ENCODE data around the gene TRIM44. TPM values are rescaled to one million over a fixed set of nuclear protein-coding genes. Genes with fewer than 3 reads are reported as not detected.
"Not testable (repeated sequence)": the region's sequence is repeated elsewhere in the genome, so short reads cannot be mapped to it uniquely, and the experiment has no call there.

The TRIM44 gene
- total RNA-seq, 6 experiments from 2014 or later = 56.7 to 65.0 (median 60.1) TPM

DNA sequence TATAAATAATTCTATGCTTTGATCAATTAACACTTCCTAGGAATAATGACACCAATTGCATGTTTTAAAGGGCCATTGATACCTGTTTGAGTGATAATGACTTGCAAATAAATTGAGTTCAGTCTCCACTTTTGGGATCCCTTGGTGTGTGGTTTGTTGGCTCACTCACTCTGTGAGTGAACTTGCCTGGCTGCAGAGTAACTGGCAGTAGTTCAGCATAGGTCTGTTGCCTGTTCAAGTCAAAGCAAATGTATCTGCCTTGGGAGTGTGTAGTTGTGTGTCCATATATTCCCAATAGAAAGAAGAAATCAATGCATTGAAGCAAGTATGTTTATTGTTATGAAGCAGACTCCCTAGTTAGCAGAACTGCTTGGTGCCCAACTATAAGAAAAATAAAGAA is 49.3 kb downstream of the TRIM44 start:
- Mint-ChIP-seq H3K4me1 (ENCODE audit: low read depth) (peaks cover 17% of the 10 kb centered on the region), H3K27ac (no peak overlapping the region), H3K4me3 (no peak overlapping the region), H3K36me3 (ENCODE audit: low read depth) (no peaks in the 10 kb centered on the region), H3K27me3 (ENCODE audit: insufficient read depth) (no peaks in the 10 kb centered on the region), H3K9me3 (no peaks in the 10 kb centered on the region)
- no peak for DNase-seq
- TF ChIP-seq, protein P1, sequence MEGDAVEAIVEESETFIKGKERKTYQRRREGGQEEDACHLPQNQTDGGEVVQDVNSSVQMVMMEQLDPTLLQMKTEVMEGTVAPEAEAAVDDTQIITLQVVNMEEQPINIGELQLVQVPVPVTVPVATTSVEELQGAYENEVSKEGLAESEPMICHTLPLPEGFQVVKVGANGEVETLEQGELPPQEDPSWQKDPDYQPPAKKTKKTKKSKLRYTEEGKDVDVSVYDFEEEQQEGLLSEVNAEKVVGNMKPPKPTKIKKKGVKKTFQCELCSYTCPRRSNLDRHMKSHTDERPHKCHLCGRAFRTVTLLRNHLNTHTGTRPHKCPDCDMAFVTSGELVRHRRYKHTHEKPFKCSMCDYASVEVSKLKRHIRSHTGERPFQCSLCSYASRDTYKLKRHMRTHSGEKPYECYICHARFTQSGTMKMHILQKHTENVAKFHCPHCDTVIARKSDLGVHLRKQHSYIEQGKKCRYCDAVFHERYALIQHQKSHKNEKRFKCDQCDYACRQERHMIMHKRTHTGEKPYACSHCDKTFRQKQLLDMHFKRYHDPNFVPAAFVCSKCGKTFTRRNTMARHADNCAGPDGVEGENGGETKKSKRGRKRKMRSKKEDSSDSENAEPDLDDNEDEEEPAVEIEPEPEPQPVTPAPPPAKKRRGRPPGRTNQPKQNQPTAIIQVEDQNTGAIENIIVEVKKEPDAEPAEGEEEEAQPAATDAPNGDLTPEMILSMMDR (IDR thresholded peaks at IDR 0.05) = no peak

GRCh38 chr11:35712533-35712932 is 50.0 kb downstream of the TRIM44 start:
- no peak for DNase-seq
- Mint-ChIP-seq H3K4me3 (no peak overlapping the region), H3K27me3 (ENCODE audit: insufficient read depth) (no peaks in the 10 kb centered on the region), H3K4me1 (ENCODE audit: low read depth) (peaks cover 17% of the 10 kb centered on the region), H3K9me3 (no peaks in the 10 kb centered on the region), H3K36me3 (ENCODE audit: low read depth) (no peaks in the 10 kb centered on the region), H3K27ac (no peak overlapping the region)
- TF ChIP-seq, protein P1 (IDR thresholded peaks at IDR 0.05) = no peak

DNA sequence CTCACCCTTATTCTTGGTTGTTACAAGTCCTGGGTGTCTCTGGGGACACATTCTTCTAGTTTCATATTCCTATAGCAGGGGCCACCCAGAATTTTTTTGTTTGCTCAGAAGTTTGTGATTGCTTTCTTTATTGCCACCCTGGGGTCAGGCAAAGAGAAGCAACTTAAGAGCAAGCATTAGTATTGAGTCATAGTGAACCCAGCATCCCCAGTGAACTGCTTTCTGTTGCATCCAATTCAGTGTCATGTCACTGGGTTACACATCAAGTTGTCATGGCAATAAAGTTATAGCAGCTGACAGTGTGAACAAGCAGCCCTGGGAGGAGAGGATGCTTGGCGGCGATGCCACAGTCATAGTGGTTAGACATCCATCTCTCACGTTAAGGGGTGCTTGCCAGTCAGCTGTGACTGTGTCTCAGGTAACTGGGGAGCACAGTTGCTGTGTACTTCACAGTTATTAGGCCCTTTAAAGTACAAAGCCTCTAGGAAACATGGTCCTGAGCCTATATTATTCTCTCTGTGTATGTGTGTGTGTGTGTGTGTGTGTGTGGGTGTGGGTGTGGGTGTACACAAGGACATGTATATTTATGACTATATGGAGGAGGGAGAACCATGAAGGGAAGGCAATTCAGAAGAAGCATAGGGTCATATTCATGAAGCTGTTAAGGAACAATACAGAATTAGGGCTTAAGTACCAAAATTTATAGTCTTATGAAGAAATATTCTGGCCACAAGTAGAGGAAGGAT is 52.5 kb downstream of the TRIM44 start:
- Mint-ChIP-seq H3K36me3 (ENCODE audit: low read depth) (no peaks in the 10 kb centered on the region), H3K27ac (peak overlapping the region; percentile 20; the same call in 1 of the 2 replicates), H3K27me3 (ENCODE audit: insufficient read depth) (no peaks in the 10 kb centered on the region), H3K9me3 (no peaks in the 10 kb centered on the region), H3K4me3 (no peak overlapping the region), H3K4me1 (ENCODE audit: low read depth) (peaks cover 17% of the 10 kb centered on the region)
- TF ChIP-seq, protein P1 (IDR thresholded peaks at IDR 0.05) = no peak
- peak; percentile 62 for DNase-seq

GRCh38 chr11:35715677-35716076 is 53.1 kb downstream of the TRIM44 start:
- H3K4me1 Mint-ChIP-seq (ENCODE audit: low read depth) = peaks cover 15% of the 10 kb centered on the region
- not testable (repeated sequence) for H3K4me3 Mint-ChIP-seq; H3K9me3 Mint-ChIP-seq; H3K36me3 Mint-ChIP-seq (ENCODE audit: low read depth); H3K27me3 Mint-ChIP-seq (ENCODE audit: insufficient read depth); H3K27ac Mint-ChIP-seq; DNase-seq

DNA sequence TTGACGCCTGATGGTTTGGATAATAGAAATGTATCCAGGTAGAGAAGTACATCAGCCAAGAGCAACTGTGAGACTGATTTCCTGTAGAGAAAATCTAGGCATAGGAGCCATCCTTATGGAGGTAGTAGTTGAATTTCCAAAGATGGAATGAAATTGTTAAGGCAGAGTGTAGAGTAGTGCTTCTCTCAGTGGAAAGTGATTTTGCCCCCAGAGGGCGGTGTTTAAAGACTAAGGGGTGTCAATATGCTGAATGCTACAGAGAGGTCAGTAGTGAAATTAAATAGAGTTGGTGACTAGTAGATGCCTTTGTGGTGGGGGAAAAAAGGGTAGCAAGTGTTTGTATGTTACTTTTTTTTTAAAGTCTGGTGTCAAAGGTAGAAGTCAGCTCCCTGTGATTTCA is 54.5 kb downstream of the TRIM44 start:
- TF ChIP-seq, protein P1 (IDR thresholded peaks at IDR 0.05) = peak; percentile 36; the same call in 1 of the 2 replicates
- H3K4me3 Mint-ChIP-seq = no peak overlapping the region
- no peak overlapping the region for H3K27ac Mint-ChIP-seq
- H3K4me1 Mint-ChIP-seq (ENCODE audit: low read depth) = peaks cover 10% of the 10 kb centered on the region
- H3K36me3 Mint-ChIP-seq (ENCODE audit: low read depth) = peaks cover 4% of the 10 kb centered on the region; the same call in 1 of the 2 replicates
- no peaks in the 10 kb centered on the region for H3K27me3 Mint-ChIP-seq (ENCODE audit: insufficient read depth)
- no peaks in the 10 kb centered on the region for H3K9me3 Mint-ChIP-seq
- DNase-seq = no peak

DNA sequence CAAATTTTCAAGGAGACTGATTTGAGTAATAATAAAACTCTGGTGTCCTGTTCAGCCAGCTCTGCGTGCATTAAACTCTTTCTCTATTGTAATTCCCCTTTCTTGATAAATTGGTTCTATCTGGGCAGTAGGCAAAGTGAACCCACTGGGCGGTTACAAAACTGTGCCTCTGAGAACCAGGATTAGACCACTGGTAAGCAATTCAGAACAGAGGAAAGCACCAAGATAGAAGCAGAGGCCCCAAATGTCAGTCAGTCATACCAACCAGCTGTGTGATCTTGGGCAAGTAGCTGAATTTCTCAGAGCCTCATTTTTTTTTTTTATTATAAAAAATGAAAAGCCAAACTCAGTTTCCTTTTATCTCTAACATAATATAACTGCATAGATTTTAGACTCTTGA is 54.9 kb downstream of the TRIM44 start:
- Mint-ChIP-seq H3K27ac (no peak overlapping the region), H3K27me3 (ENCODE audit: insufficient read depth) (no peaks in the 10 kb centered on the region), H3K4me1 (ENCODE audit: low read depth) (peaks cover 10% of the 10 kb centered on the region), H3K36me3 (ENCODE audit: low read depth) (peaks cover 5% of the 10 kb centered on the region; the same call in 1 of the 2 replicates), H3K9me3 (no peaks in the 10 kb centered on the region), H3K4me3 (no peak overlapping the region)
- TF ChIP-seq, protein P1 (IDR thresholded peaks at IDR 0.05) = no peak
- DNase-seq = no peak

All from HFFc6 (cell line).